T-helper 1 cell (primary cell): ENCODE data around the gene ODAD3.
A peak's percentile ranks its signal among the peaks of the same experiment; 100 is the strongest.
"Not testable (repeated sequence)": the region's sequence is repeated elsewhere in the genome, so short reads cannot be mapped to it uniquely, and the experiment has no call there.

ENCODE experiments used
- DNase-seq, 5 donors: peaks; one replicate each; pipeline ENCODE4 v3.0.0-alpha.2; 2012 to 2020
- total RNA-seq, 4 donors: gene quantifications; one replicate each; lab custom pipeline; 2026; lab: John Stamatoyannopoulos, UW

ODAD3 gene
- total RNA-seq = 0 to 0.30 (median 0.08) reads per million in 4 donors

- DNase-seq = peak; percentile 93 to 99 (median 97)
These were observed at the start of gene ODAD3, which contains the start of gene PRKCSH for GRCh38 chr19:11435057-11435832. Gene ODAD3, minus strand, starts transcription at chr19:11435121. Its CDS starts 105 bp downstream, at chr19:11435016. Gene PRKCSH, plus strand, starts transcription at chr19:11435635. Its CDS starts 483 bp downstream, at chr19:11436118.

GRCh38 chr19:11483366-11484111, 48.6 kb upstream of the ODAD3 start:
- DNase-seq = no peak

GRCh38 chr19:11482384-11483050, 47.6 kb upstream of the ODAD3 start:
- peak; percentile 75 to 91 (median 80) for DNase-seq

GRCh38 chr19:11481534-11482383, 46.8 kb upstream of the ODAD3 start:
- DNase-seq = peak in 4 of 5 donors; percentile 30 to 77 (median 42)

- DNase-seq = no peak
These were observed 46.0 kb upstream of the ODAD3 start, which contains the start of gene ELAVL3 for GRCh38 chr19:11480715-11481533. Gene ELAVL3, minus strand, starts transcription at chr19:11481046. Its CDS starts 438 bp downstream, at chr19:11480608.

- no peak for DNase-seq
These were observed 45.2 kb upstream of the ODAD3 start for GRCh38 chr19:11479898-11480714.

- DNase-seq = no peak
These were observed 44.4 kb upstream of the ODAD3 start for GRCh38 chr19:11479090-11479897.

- no peak for DNase-seq
These were observed 43.5 kb upstream of the ODAD3 start for GRCh38 chr19:11478167-11479089.

GRCh38 chr19:11475861-11476260, 40.9 kb upstream of the ODAD3 start:
- no peak for DNase-seq

- DNase-seq = not testable (repeated sequence)
These were observed 40.4 kb upstream of the ODAD3 start for GRCh38 chr19:11475343-11475742.

- DNase-seq = no peak
These were observed 38.8 kb upstream of the ODAD3 start for GRCh38 chr19:11473725-11474124.

- DNase-seq = not testable (repeated sequence)
These were observed 33.4 kb upstream of the ODAD3 start for GRCh38 chr19:11468266-11468845.

- DNase-seq = no peak
These were observed 30.7 kb upstream of the ODAD3 start for GRCh38 chr19:11465600-11465999.

GRCh38 chr19:11464333-11465265, 29.7 kb upstream of the ODAD3 start:
- DNase-seq = no peak

GRCh38 chr19:11463391-11463790, 28.5 kb upstream of the ODAD3 start:
- no peak for DNase-seq

- no peak for DNase-seq
These were observed 26.5 kb upstream of the ODAD3 start for GRCh38 chr19:11461453-11461852.

GRCh38 chr19:11460207-11460606, 25.3 kb upstream of the ODAD3 start:
- no peak for DNase-seq
